KBM-7 (cell line): Measurements from ENCODE around the gene NCAM1.

Experiments
- DNase-seq: peaks from one replicate; pipeline ENCODE4 v3.0.0-alpha.2; 2015
- in situ Hi-C: fragments of 300-500 bp; cut with MboI; formaldehyde crosslinking; loops from 2 replicates; pipeline ENCODE4 v1.14.3; 2020; ENCODE audit warnings: low sequenced_read_pairs, low pct_unique_long_range_greater_than_20kb, mixed read lengths

NCAM1 gene

DNA sequence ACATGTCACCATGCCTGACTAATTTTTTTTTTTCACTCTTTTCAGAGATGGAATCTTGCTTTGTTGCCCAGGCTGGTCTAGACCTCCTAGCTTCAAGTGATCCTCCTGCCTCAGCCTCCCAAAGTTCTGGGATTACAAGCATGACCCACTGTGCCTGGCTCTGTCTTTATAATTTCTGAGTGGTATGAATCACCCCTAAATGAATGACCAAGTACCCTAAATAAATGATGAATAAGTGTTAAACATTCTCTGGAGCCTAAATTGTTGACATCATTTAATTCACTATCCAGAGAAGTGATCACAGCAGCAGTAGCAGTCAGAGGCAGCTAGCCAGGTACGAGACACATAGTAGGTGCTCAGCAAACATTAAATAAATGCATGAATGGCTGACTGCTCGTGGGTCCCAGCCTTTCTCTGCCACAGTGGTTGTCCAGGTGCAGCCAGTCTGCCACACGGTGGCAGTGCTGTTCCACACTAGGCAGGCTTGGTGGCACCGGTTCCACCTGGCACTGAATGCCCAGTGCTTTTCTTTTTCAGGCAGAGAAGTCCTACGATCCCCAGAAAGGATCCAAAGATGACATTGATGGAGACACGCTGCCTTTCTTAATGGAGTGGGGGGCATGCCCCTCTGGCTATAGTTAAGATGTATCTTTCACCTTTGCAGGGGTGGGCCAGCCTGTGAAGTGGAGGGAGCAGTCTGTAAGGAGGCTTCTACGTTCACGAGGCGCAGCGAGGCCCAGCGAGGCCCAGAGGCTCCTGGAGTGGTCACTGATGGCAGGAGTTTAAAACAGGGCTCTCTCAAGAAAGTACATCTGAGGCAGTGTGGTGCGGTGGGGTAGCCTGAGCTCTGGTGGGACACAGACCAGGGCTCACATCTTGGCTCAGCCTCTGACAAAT lies 344.5 kb downstream of the NCAM1 start:
- in situ Hi-C loops = no loop called here
- peak; percentile 37 for DNase-seq

DNA sequence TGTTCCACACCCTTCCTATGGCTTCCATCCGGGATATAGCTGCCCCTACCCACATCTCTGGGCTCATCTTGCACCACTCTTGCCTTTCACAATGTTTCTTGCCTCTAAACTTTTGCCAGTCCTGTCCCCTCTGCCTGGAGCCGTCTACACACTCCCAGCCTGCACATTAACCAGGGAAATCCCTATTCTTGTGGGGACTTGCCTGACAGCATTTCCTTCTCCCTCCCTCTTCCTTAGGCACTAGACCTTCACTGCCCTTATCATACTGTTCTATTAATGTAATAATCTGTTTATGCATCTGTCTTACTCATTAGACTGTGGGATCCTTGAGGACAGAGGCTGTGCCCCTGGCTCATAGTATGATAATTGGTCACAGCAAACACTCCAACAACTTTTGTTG lies 347.4 kb downstream of the NCAM1 start:
- in situ Hi-C loops = no loop called here
- no peak for DNase-seq

DNA sequence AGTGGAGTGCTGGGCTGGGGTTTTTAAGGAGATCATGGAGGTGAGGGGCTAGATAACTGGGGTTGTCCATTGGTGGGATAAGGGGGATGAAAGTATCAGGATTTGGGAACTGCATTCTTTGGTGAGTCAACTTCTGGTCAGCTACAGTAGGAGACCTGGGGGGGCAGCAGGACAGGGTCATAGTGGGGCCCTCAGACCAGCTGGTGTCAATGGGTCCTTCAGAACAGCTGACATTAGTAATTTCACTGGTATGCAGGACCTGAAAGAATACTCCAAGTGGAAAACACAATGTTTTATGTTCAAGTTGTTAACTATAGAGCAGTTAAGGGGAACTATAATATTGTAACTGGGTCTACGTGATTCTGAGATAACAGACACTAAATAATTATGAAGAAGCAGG lies 350.3 kb downstream of the NCAM1 start:
- in situ Hi-C loops = no loop called here
- DNase-seq = no peak

DNA sequence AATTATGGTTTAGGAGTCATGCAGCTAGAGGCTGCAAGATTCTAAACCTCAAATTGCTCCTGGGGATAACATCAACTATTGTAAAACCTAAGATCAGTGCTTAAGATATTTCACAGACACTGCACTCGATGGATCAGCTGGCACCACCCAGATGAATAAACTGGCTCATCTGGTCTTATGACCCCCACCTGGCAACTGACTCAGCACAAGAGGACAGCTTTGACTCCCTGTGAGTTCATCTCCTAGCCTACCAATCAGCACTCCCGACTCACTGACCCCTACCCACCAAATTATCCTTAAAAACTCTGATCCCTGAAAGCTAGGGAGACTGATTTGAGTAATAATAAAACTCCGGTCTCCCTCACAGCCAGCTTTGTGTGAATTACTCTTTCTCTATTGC lies 352.4 kb downstream of the NCAM1 start:
- in situ Hi-C loops = no loop called here
- no peak for DNase-seq

DNA sequence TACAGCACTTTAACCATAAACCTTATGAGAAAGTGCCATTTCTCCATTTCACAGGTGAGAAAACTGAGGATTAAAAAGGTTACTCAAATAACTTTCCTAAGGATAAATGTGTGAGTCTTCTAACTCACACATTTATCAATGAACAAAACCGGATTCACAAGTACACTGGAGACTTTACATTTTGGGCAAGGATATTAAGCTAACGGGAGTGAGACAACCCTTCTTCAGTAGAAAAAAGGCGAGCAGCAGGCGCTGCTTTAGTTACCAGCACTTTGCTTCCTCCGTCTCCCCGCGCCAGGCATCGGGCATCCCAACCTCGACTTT lies 352.8 kb downstream of the NCAM1 start:
- in situ Hi-C loops = no loop called here
- DNase-seq = no peak

DNA sequence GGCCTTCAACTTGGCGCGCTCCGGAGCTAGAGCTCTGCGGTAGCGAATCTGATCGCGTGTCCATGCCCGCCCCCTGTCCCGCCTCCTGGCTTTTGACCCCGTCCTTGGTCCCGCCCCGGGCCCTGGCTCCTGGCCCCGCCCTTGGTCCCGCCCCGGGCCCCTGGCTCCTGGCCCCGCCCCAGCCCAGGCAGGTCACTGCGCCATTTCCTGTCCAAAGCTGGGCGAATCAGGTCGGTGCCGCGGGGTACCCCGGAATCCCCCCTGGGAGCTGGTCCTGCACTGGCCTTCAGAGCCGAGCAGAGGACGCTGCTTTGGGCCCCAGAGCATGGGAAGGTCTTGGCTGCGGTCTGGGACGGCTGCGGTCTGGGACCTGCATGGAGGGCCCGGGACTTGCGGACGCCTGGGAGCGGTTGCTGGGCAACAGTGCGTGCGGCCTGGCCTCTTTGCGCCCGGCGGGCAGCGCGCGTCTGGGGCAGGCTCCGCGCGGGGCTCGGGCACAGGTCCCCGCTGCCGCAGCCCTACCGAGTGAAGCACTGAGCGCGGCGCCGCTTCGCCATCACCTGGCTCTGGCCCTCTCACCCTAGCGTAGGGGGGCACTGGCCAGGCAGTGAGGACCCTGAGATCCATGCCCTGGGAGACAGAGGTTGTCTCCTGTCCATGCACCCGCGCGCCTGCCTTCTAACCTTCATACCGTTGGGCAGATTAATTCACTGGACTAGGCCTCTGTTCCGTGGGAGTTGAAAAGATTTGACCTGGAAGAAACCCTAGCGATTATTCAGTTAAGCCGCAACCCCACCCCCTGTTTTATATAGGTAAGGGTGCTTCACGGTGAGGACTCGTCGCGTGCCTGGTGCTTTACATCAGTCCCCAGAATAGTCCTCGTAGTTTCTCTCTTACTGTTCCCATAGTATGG lies 353.4 kb downstream of the NCAM1 start, which contains the start of gene TTC12:
TTC12 (plus strand) TSS at position 195 of the 913 bp plus-strand sequence. CDS start 1,675 bp downstream, outside the sequence.
- DNase-seq = no peak
- in situ Hi-C loops = no loop called here

DNA sequence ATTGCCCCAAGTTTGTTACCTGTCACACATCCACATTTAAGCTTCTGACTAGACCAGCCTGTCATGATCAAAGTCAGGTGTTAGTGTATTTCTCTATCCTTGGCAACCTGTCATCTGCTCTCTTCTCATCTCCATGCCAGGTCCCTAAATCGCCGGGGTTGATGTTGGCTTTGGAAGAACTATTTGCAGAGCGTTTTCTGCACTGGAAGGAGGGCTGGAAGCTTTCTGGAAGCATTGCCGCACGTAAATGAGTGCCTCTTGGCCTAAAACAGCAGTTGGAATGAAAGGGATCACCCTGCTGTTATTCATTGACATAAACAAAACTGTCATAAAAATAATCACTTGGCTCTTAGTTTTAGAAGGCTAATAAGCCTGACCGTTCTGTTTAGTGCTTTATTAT lies 354.6 kb downstream of the NCAM1 start:
- in situ Hi-C loops = no loop called here
- no peak for DNase-seq

DNA sequence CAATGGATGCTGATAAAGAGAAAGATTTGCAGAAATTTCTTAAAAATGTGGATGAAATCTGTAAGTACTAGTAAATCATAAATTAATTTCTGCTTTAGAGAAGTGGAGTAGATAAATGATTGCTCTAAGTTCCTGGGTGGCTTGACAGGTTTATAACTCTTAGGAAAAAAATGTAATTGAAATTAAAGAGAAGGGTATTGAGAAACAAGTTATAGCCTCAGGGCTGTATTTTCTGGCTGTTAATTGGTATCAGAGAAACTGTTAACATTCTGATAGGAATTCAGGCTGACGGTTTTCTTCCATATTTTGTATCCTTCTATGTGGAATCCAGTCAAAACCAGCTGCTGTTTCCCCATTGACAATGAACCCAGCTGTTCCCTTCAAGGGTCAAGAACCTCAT lies 355.0 kb downstream of the NCAM1 start:
- no peak for DNase-seq

DNA sequence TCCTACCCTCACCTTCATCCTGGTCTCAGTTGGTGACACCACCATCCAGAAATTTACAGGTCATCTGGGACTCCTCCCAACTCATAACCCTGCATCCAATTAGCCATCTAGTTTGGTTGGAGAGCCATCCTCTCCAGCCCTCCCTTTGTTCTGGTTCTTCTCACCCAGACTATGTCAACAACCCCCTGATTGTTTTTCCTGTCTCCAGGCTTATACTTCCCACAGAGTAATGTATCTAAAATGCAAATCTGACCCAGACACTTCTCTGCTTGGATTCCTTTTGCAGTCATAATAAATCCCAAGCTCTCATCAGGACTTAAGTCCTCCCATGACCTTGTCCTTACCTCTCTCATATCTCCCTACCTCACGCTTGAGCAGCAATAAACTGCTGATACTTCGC lies 356.1 kb downstream of the NCAM1 start:
- DNase-seq = no peak
- in situ Hi-C loops = no loop called here

More for the DNA sequence above, 355.0 kb downstream of the NCAM1 start:
- in situ Hi-C loops = no loop called here

DNA sequence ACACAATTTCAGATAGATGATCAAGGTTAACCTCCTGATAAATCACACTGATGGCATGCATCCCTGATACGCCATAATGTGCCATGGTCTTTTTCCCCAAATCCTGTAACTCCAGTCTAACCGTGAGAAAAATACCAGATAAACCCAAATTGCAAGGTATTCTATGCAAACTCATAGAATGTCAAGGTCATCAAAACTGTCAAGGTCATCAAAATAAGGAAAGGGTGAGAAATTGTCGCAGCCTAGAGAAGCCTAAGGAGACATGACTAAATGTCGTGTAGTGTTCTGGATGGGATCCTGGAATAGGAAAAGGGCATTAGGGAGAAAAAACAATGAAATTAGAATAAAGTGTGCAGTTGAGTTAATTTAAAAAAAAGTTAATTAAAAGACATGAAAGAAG lies 357.9 kb downstream of the NCAM1 start:
- in situ Hi-C loops = no loop called here

DNA sequence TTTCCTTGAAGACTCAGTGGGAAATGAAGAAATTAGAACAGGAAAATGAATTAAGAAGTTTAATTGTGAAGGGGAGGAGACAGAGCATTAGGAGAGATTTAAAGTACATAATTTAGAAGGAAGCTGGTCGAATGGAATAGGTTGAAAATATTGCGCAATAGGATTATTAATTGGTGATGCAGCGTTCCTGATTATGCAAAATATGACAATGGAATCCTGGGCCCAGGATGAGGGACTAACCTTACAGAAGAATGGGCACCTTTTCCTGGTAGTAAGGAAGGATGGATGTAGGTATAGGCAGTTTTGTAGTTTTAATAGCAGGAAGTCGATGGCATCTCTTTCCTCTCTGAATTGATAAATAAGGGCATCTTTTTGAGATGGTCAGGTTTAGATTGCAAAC lies 360.9 kb downstream of the NCAM1 start:
- in situ Hi-C loops = no loop called here
- DNase-seq = no peak

More for the DNA sequence above, 357.9 kb downstream of the NCAM1 start:
- DNase-seq = no peak

DNA sequence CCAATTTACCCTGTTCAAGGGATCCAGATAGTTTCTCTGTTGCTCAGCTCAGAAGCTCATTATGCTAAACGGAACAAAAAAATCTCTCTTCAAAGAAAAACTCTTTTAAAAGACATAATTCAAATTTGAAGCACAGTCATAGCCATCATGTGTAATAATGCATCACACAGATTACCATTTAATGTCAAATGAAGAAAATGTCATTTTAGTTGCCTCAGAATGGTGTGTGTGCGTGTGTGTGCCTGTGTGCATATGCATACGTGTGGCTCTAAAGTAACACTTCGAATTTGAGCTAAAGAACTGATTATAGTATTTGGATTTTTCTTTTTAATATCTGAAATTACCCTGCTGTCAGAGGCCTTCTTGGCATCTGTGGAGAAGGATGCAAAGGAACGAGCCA lies 363.0 kb downstream of the NCAM1 start:
- no peak for DNase-seq
- in situ Hi-C loops = no loop called here
